T-cell (primary cell): ENCODE results near the gene PLD3. TPM values are rescaled to one million over a fixed set of nuclear protein-coding genes. Genes with fewer than 3 reads are reported as not detected.

Experiments
- ATAC-seq, 4 experiments: fragments of 200-7000 bp in 3 of 4; fragments of 150-1000 bp in 1 of 4; cut with Tn5 transposase; replicated peaks in 1 of 4; 1 replicate in 3 of 4; 2 replicates in 1 of 4; pipeline ENCODE4 v1.10.0; 2021; ENCODE audit warnings: moderate library complexity in 3 of 4, mild to moderate bottlenecking in 2 of 4, moderate number of reproducible peaks in 1 of 4
- CTCF ChIA-PET, 2 donors: fragments of 300-600 bp; sonication (Branson Sonifier 250); formaldehyde crosslinking; loops; one replicate each; lab custom pipeline; 2022; ENCODE audit warnings: antibody characterized with exemption in 2 of 2; lab: Charles Lee
- POLR2A ChIA-PET, 2 donors: fragments of 300-600 bp; sonication (Branson Sonifier 250); formaldehyde crosslinking; loops; one replicate each; lab custom pipeline; 2022; ENCODE audit warnings: antibody characterized with exemption in 2 of 2; lab: Charles Lee
- DNase-seq, 35 experiments: peaks; one replicate each; pipeline versions ENCODE4 v3.0.0 to v3.0.0-alpha.2; 2013 to 2023
- H3K27ac ChIP-seq: one replicate; pipeline ENCODE4 v1.5.1; 2013; ENCODE audit warnings: low read length
- H3K27me3 ChIP-seq, 2 experiments: replicated peaks in 1 of 2; 1 replicate in 1 of 2; 2 replicates in 1 of 2; pipeline versions ENCODE4 v1.6.1 to v1.7.0; 2013; ENCODE audit warnings: low read length in 1 of 2, mixed read lengths in 1 of 2; ENCODE audit not compliant: control insufficient read depth in 2 of 2, insufficient read depth in 2 of 2; ENCODE audit errors: extremely low read depth in 1 of 2
- H3K36me3 ChIP-seq, 2 donors: 1 replicate in 1 of 2; 2 replicates in 1 of 2; pipeline versions ENCODE4 v1.6.1 to v1.7.0; 2013; ENCODE audit warnings: low read length in 1 of 2; ENCODE audit not compliant: control insufficient read depth in 2 of 2, insufficient read depth in 1 of 2; ENCODE audit errors: extremely low read depth in 1 of 2
- H3K4me1 ChIP-seq, 2 experiments: 1 replicate in 1 of 2; 2 replicates in 1 of 2; pipeline versions ENCODE4 v1.6.1 to v1.7.0; 2013; ENCODE audit warnings: low read length in 2 of 2, mixed read lengths in 1 of 2; ENCODE audit not compliant: insufficient read depth in 2 of 2, control insufficient read depth in 1 of 2; ENCODE audit errors: extremely low read depth in 1 of 2
- H3K4me3 ChIP-seq, 2 donors: 1 replicate in 1 of 2; 2 replicates in 1 of 2; pipeline versions ENCODE4 v1.5.1 to v1.7.0; 2013; ENCODE audit warnings: mild to moderate bottlenecking in 2 of 2, low read length in 1 of 2, moderate library complexity in 1 of 2; ENCODE audit not compliant: control insufficient read depth in 1 of 2; ENCODE audit errors: extremely low read depth in 1 of 2
- H3K9me3 ChIP-seq: 2 replicates; pipeline ENCODE4 v1.7.0; 2013
- H3K27ac Mint-ChIP-seq, 2 donors: one replicate each; pipeline ENCODE4 v1.8.0; 2020 to 2021; ENCODE audit warnings: mild to moderate bottlenecking in 2 of 2, mixed read lengths in 2 of 2
- H3K27me3 Mint-ChIP-seq, 2 donors: one replicate each; pipeline ENCODE4 v1.8.0; 2021 to 2022; ENCODE audit warnings: mixed read lengths in 2 of 2
- H3K36me3 Mint-ChIP-seq: one replicate; pipeline ENCODE4 v1.8.0; 2021; ENCODE audit warnings: mixed read lengths
- H3K4me1 Mint-ChIP-seq, 3 donors: one replicate each; pipeline ENCODE4 v1.8.0; 2020 to 2022; ENCODE audit warnings: mixed read lengths in 3 of 3, mild to moderate bottlenecking in 1 of 3
- H3K4me3 Mint-ChIP-seq, 3 donors: one replicate each; pipeline ENCODE4 v1.8.0; 2020 to 2022; ENCODE audit warnings: mild to moderate bottlenecking in 3 of 3, mixed read lengths in 3 of 3, moderate library complexity in 3 of 3
- H3K9me3 Mint-ChIP-seq, 3 donors: one replicate each; pipeline ENCODE4 v1.8.0; 2020 to 2022; ENCODE audit warnings: mixed read lengths in 3 of 3
- WGBS: methylation state at CpG from one replicate; pipeline ENCODE4 v1.1.5; 2013; ENCODE audit warnings: missing lambda C conversion rate; ENCODE audit not compliant: insufficient coverage; 5-methylcytosine and 5-hydroxymethylcytosine counted together
- total RNA-seq, 35 experiments: library from RNA in 6 of 35; stranded (reverse) in 6 of 35; fragments of 120-200 nt in 1 of 35; gene quantifications; one replicate each; pipeline versions ENCODE4 v1.2.1 to v1.2.4 and lab custom pipeline; 2013 to 2026

The PLD3 gene
- total RNA-seq, 5 donors from 2014 or later (not counting 1 experiment from before 2014, with no cell fraction given), result 71.0 to 120 (median 118) TPM

- H3K27ac Mint-ChIP-seq, result no peak overlapping the region
- no peak overlapping the region for H3K4me3 ChIP-seq
- H3K9me3 Mint-ChIP-seq, result no peaks in the 10 kb centered on the region
- peaks cover 7 to 24% of the 10 kb centered on the region in 2 donors for H3K36me3 ChIP-seq
- 100% methylated on average over 6 of the region's 7 CpGs for WGBS
- H3K27me3 ChIP-seq, result no peaks in the 10 kb centered on the region
- no peak overlapping the region for H3K27ac ChIP-seq
- no peak overlapping the region for H3K4me3 Mint-ChIP-seq
- POLR2A ChIA-PET, result no interaction called here
- H3K27me3 Mint-ChIP-seq, result no peaks in the 10 kb centered on the region
- no peaks in the 10 kb centered on the region for H3K4me1 Mint-ChIP-seq
- H3K36me3 Mint-ChIP-seq, result peaks cover 15% of the 10 kb centered on the region
- CTCF ChIA-PET, result interaction anchor here in 1 of 2 donors (0.6 kb wide), 1 partner anchor 842 kb away, joined by 4 read pairs; no protein-coding TSS in a partner anchor
- DNase-seq (no peak), ATAC-seq (no peak)
- H3K4me1 ChIP-seq, result no peaks in the 10 kb centered on the region
- H3K9me3 ChIP-seq, result no peaks in the 10 kb centered on the region
Measured at GRCh38 chr19:40317338-40317737, 31.2 kb upstream of the PLD3 start.

- Mint-ChIP-seq H3K36me3 (peaks cover 39% of the 10 kb centered on the region), H3K27ac (no peak overlapping the region), H3K4me1 (no peaks in the 10 kb centered on the region), H3K9me3 (no peaks in the 10 kb centered on the region), H3K4me3 (no peak overlapping the region), H3K27me3 (no peaks in the 10 kb centered on the region)
- H3K4me1 ChIP-seq, result no peaks in the 10 kb centered on the region
- WGBS, result 93% methylated on average over 7 of the region's 7 CpGs
- H3K4me3 ChIP-seq, result no peak overlapping the region
- CTCF ChIA-PET, result no interaction called here
- no peaks in the 10 kb centered on the region for H3K9me3 ChIP-seq
- ATAC-seq, result no peak
- no peak for DNase-seq
- POLR2A ChIA-PET, result no interaction called here
- peaks cover 30 to 51% of the 10 kb centered on the region in 2 donors for H3K36me3 ChIP-seq
- H3K27me3 ChIP-seq, result no peaks in the 10 kb centered on the region
- no peak overlapping the region for H3K27ac ChIP-seq
Measured at GRCh38 chr19:40320558-40320935, 27.9 kb upstream of the PLD3 start.

GRCh38 chr19:40321076-40321475 lies 27.4 kb upstream of the PLD3 start:
- ATAC-seq (no peak), DNase-seq (no peak)
- CTCF ChIA-PET, result no interaction called here
- H3K9me3 Mint-ChIP-seq, result no peaks in the 10 kb centered on the region
- H3K4me3 ChIP-seq, result no peak overlapping the region
- H3K9me3 ChIP-seq, result no peaks in the 10 kb centered on the region
- no peaks in the 10 kb centered on the region for H3K27me3 Mint-ChIP-seq
- no peak overlapping the region for H3K27ac Mint-ChIP-seq
- H3K36me3 Mint-ChIP-seq, result peaks cover 44% of the 10 kb centered on the region
- H3K27me3 ChIP-seq, result no peaks in the 10 kb centered on the region
- no peak overlapping the region for H3K4me3 Mint-ChIP-seq
- H3K4me1 ChIP-seq, result no peaks in the 10 kb centered on the region
- POLR2A ChIA-PET, result no interaction called here
- no peaks in the 10 kb centered on the region for H3K4me1 Mint-ChIP-seq
- no peak overlapping the region for H3K27ac ChIP-seq
- H3K36me3 ChIP-seq, result peaks cover 30 to 57% of the 10 kb centered on the region in 2 donors
- 96% methylated on average over 17 of the region's 18 CpGs for WGBS

GRCh38 chr19:40321566-40322270 lies 26.8 kb upstream of the PLD3 start:
- DNase-seq (no peak), ATAC-seq (no peak)
- no peaks in the 10 kb centered on the region for H3K9me3 ChIP-seq
- no peaks in the 10 kb centered on the region for H3K27me3 ChIP-seq
- POLR2A ChIA-PET, result no interaction called here
- peaks cover 30 to 63% of the 10 kb centered on the region in 2 donors for H3K36me3 ChIP-seq
- Mint-ChIP-seq H3K4me3 (no peak overlapping the region), H3K27me3 (no peaks in the 10 kb centered on the region), H3K27ac (no peak overlapping the region), H3K9me3 (no peaks in the 10 kb centered on the region), H3K4me1 (no peaks in the 10 kb centered on the region), H3K36me3 (peaks cover 49% of the 10 kb centered on the region)
- H3K27ac ChIP-seq, result no peak overlapping the region
- CTCF ChIA-PET, result no interaction called here
- no peaks in the 10 kb centered on the region for H3K4me1 ChIP-seq
- H3K4me3 ChIP-seq, result no peak overlapping the region
- WGBS, result 96% methylated on average over 27 of the region's 27 CpGs

GRCh38 chr19:40322271-40322610 lies 26.3 kb upstream of the PLD3 start:
- Histone ChIP-seq H3K4me3 (no peak overlapping the region), H3K9me3 (no peaks in the 10 kb centered on the region), H3K27ac (no peak overlapping the region), H3K36me3 (peaks cover 30 to 63% of the 10 kb centered on the region in 2 donors), H3K27me3 (no peaks in the 10 kb centered on the region), H3K4me1 (no peaks in the 10 kb centered on the region)
- Mint-ChIP-seq H3K9me3 (no peaks in the 10 kb centered on the region), H3K27me3 (no peaks in the 10 kb centered on the region), H3K27ac (no peak overlapping the region), H3K4me1 (no peaks in the 10 kb centered on the region), H3K36me3 (peaks cover 50% of the 10 kb centered on the region), H3K4me3 (no peak overlapping the region)
- no peak for DNase-seq
- no peak for ATAC-seq
- CTCF ChIA-PET, result no interaction called here
- POLR2A ChIA-PET, result no interaction called here
- 100% methylated on average over 2 of the region's 7 CpGs for WGBS

- ChIA-PET CTCF (no interaction called here), POLR2A (no interaction called here)
- WGBS, result 96% methylated on average over 11 of the region's 15 CpGs
- no peak overlapping the region for H3K4me3 Mint-ChIP-seq
- Histone ChIP-seq H3K27ac (no peak overlapping the region), H3K36me3 (peaks cover 34 to 69% of the 10 kb centered on the region in 2 donors), H3K4me1 (no peaks in the 10 kb centered on the region), H3K9me3 (no peaks in the 10 kb centered on the region), H3K4me3 (no peak overlapping the region), H3K27me3 (no peaks in the 10 kb centered on the region)
- H3K9me3 Mint-ChIP-seq, result no peaks in the 10 kb centered on the region
- no peak overlapping the region for H3K27ac Mint-ChIP-seq
- no peaks in the 10 kb centered on the region for H3K27me3 Mint-ChIP-seq
- H3K36me3 Mint-ChIP-seq, result peaks cover 55% of the 10 kb centered on the region
- ATAC-seq (no peak), DNase-seq (no peak)
- no peaks in the 10 kb centered on the region for H3K4me1 Mint-ChIP-seq
Measured at GRCh38 chr19:40322951-40323615, 25.4 kb upstream of the PLD3 start.
